PC-3 (cell line): ENCODE results near the gene SLC25A6. TPM values are rescaled to one million over a fixed set of nuclear protein-coding genes. Genes with fewer than 3 reads are reported as not detected.

ENCODE experiments used
- ATAC-seq: fragments of 200-7000 bp; cut with Tn5 transposase; 2 replicates; pipeline ENCODE4 v1.9.1; 2020; ENCODE audit warnings: mild to moderate bottlenecking, moderate library complexity
- BruUV-seq: library from RNA; stranded (reverse); fragments of 400-500 nt; replicated peaks from 2 replicates; lab custom pipeline; 2021; lab: Mats Ljungman, UMichigan
- CTCF ChIA-PET: fragments of 300-600 bp; sonication (Branson Sonifier 250); formaldehyde crosslinking; loops from one replicate; lab custom pipeline; 2022; ENCODE audit warnings: antibody characterized with exemption; lab: Charles Lee
- POLR2A ChIA-PET: fragments of 300-600 bp; sonication (Branson Sonifier 250); formaldehyde crosslinking; loops from one replicate; lab custom pipeline; 2022; ENCODE audit warnings: antibody characterized with exemption; ENCODE audit not compliant: unreplicated experiment; lab: Charles Lee
- DNase-seq: peaks from one replicate; pipeline ENCODE4 v3.0.0-alpha.2; 2015
- H2AFZ ChIP-seq: fragments of 300-600 bp; sonication (generic); 2 replicates; pipeline ENCODE4 v1.6.0; 2016; ENCODE audit warnings: antibody characterized with exemption, low read length
- H3F3A ChIP-seq: fragments of 300-600 bp; sonication (generic); one replicate; pipeline ENCODE4 v1.6.0; 2017; ENCODE audit warnings: antibody characterized with exemption, low read length, control low read depth, mild to moderate bottlenecking; ENCODE audit not compliant: unreplicated experiment
- H3K27ac ChIP-seq: fragments of 300-600 bp; sonication (generic); 2 replicates; pipeline ENCODE4 v1.5.1; 2016; ENCODE audit warnings: mild to moderate bottlenecking, low read length
- H3K27me3 ChIP-seq: fragments of 300-600 bp; sonication (generic); 2 replicates; pipeline ENCODE4 v1.6.1; 2016; ENCODE audit warnings: low read length, mixed read lengths
- H3K36me3 ChIP-seq: fragments of 300-600 bp; sonication (generic); 2 replicates; pipeline ENCODE4 v1.6.1; 2016; ENCODE audit warnings: low read depth, mixed run types, low read length, mixed read lengths
- H3K4me1 ChIP-seq: fragments of 300-600 bp; sonication (generic); 2 replicates; pipeline ENCODE4 v1.5.1; 2016; ENCODE audit warnings: low read length; ENCODE audit not compliant: insufficient read depth
- H3K4me2 ChIP-seq: fragments of 300-600 bp; sonication (generic); 2 replicates; pipeline ENCODE4 v1.6.0; 2016; ENCODE audit warnings: low read length
- H3K4me3 ChIP-seq: fragments of 300-600 bp; sonication (generic); 2 replicates; pipeline ENCODE4 v1.5.1; 2016; ENCODE audit warnings: mild to moderate bottlenecking, low read length, mixed read lengths
- H3K79me2 ChIP-seq: fragments of 300-600 bp; sonication (generic); 2 replicates; pipeline ENCODE4 v1.6.1; 2017; ENCODE audit warnings: low read length, mixed read lengths
- H3K9ac ChIP-seq: fragments of 300-600 bp; sonication (generic); 2 replicates; pipeline ENCODE4 v1.6.0; 2016; ENCODE audit warnings: mild to moderate bottlenecking, low read length
- H3K9me2 ChIP-seq: fragments of 300-600 bp; sonication (generic); replicated peaks from 2 replicates; pipeline ENCODE4 v1.6.1; 2016; ENCODE audit warnings: mixed run types, low read length, mixed read lengths
- H3K9me3 ChIP-seq: fragments of 300-600 bp; sonication (generic); 2 replicates; pipeline ENCODE4 v1.6.1; 2016; ENCODE audit warnings: low read length, mixed read lengths
- H4K20me1 ChIP-seq: fragments of 300-600 bp; sonication (generic); 2 replicates; pipeline ENCODE4 v1.6.1; 2016; ENCODE audit warnings: low read length, mixed read lengths
- EZH2 ChIP-seq: fragments of 300-600 bp; sonication (generic); IDR thresholded peaks from one replicate; pipeline ENCODE4 v1.6.1; 2017; ENCODE audit warnings: antibody characterized with exemption, mild to moderate bottlenecking, low read length; ENCODE audit not compliant: unreplicated experiment
- EZH2phosphoT487 ChIP-seq: fragments of 300-600 bp; sonication (generic); IDR thresholded peaks from 2 replicates; pipeline ENCODE4 v1.6.1; 2018; ENCODE audit warnings: mild to moderate bottlenecking, antibody characterized with exemption, low read length, borderline replicate concordance
- intact Hi-C: fragments of 100-400 bp; cut with micrococcal nuclease; formaldehyde crosslinking; loops from 2 replicates; pipeline ENCODE4 v1.9.0; 2023
- total RNA-seq: library from RNA; depleted of rRNA; stranded (reverse); fragments of >200 nt; gene quantifications from 2 replicates; pipeline ENCODE4 v1.2.3, GENCODE V29; 2014
- TF ChIP-seq, protein P1 (sequence below): fragments of 300-600 bp; sonication (generic); conservative IDR thresholded peaks from 2 replicates; pipeline ENCODE4 v1.5.1; 2017; ENCODE audit warnings: antibody characterized with exemption, low read depth, mild to moderate bottlenecking, low read length

SLC25A6 gene
- total RNA-seq, 1 experiment from 2014 or later: 178 TPM

- H3K27ac ChIP-seq: peak overlapping the region; percentile 50
- H2AFZ ChIP-seq: peak overlapping the region; percentile 43; the same call in 1 of the 2 replicates
- no peaks in the 10 kb centered on the region for H3K9me2 ChIP-seq
- H3K4me2 ChIP-seq: peak overlapping the region; percentile 75
- no peaks in the 10 kb centered on the region for H4K20me1 ChIP-seq
- peak overlapping the region; percentile 12; the same call in 1 of the 2 replicates for H3K9ac ChIP-seq
- ChIA-PET POLR2A (no interaction called here), CTCF (no interaction called here)
- intact Hi-C loops: no loop called here
- H3K9me3 ChIP-seq: no peaks in the 10 kb centered on the region
- H3K36me3 ChIP-seq: peaks cover 8% of the 10 kb centered on the region; the same call in 1 of the 2 replicates
- H3K4me3 ChIP-seq: peak overlapping the region; percentile 50
- DNase-seq (peak; percentile 59), ATAC-seq (peak; percentile 63)
- TF ChIP-seq, protein P1, sequence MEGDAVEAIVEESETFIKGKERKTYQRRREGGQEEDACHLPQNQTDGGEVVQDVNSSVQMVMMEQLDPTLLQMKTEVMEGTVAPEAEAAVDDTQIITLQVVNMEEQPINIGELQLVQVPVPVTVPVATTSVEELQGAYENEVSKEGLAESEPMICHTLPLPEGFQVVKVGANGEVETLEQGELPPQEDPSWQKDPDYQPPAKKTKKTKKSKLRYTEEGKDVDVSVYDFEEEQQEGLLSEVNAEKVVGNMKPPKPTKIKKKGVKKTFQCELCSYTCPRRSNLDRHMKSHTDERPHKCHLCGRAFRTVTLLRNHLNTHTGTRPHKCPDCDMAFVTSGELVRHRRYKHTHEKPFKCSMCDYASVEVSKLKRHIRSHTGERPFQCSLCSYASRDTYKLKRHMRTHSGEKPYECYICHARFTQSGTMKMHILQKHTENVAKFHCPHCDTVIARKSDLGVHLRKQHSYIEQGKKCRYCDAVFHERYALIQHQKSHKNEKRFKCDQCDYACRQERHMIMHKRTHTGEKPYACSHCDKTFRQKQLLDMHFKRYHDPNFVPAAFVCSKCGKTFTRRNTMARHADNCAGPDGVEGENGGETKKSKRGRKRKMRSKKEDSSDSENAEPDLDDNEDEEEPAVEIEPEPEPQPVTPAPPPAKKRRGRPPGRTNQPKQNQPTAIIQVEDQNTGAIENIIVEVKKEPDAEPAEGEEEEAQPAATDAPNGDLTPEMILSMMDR: no peak
- TF ChIP-seq EZH2phosphoT487 (no peak), EZH2 (no peak)
- H3K79me2 ChIP-seq: no peaks in the 10 kb centered on the region
- no TSS peak for BruUV-seq
- H3F3A ChIP-seq: no peaks in the 10 kb centered on the region
- no peaks in the 10 kb centered on the region for H3K27me3 ChIP-seq
- H3K4me1 ChIP-seq: peaks cover 8% of the 10 kb centered on the region; the same call in 1 of the 2 replicates
Observed at GRCh38 chrX:1417921-1418771, 26.2 kb upstream of the SLC25A6 start.

DNA sequence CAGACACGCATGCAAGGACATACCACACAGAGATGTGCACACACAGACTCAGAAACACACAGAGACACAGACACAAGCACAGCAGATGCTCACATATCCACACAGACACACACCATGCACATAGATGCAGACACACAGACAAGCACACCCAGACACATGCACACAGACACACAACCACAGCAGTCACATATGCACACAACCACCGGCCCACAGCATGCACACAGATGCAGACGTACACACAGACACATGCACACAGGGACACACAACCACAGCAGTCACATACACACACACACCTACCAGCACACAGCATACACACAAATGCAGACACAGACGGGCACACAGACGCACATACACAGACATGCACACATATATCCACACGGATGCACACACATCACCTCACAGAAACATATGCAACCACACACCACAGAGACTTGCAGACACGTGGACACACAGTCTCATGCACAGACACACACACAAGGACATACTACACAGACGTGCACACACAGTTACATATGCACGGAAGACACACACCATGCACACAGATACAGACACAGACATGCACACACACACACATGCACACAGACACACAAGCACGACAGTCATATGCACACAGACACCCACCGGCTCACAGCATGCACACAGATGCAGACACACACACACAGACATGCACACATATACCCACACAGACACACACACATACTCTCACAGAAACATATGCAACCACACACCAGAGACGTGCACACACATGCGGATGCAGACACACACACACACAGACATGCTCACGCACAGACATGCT, 25.2 kb upstream of the SLC25A6 start:
- H3K9ac ChIP-seq: no peak overlapping the region
- no peaks in the 10 kb centered on the region for H3K27me3 ChIP-seq
- ChIA-PET CTCF (no interaction called here), POLR2A (no interaction called here)
- peaks cover 8% of the 10 kb centered on the region; the same call in 1 of the 2 replicates for H3K4me1 ChIP-seq
- no TSS peak for BruUV-seq
- ATAC-seq (no peak), DNase-seq (no peak)
- no peak overlapping the region for H3K27ac ChIP-seq
- H3K4me2 ChIP-seq: no peak overlapping the region
- no peak for TF ChIP-seq EZH2phosphoT487
- no peak for TF ChIP-seq EZH2
- TF ChIP-seq, protein P1: no peak
- H3K4me3 ChIP-seq: no peak overlapping the region
- no peaks in the 10 kb centered on the region for H3K79me2 ChIP-seq
- intact Hi-C loops: no loop called here
- no peaks in the 10 kb centered on the region for H4K20me1 ChIP-seq
- H3K9me3 ChIP-seq: no peaks in the 10 kb centered on the region
- no peaks in the 10 kb centered on the region for H3F3A ChIP-seq
- H3K36me3 ChIP-seq: peaks cover 8% of the 10 kb centered on the region; the same call in 1 of the 2 replicates
- H2AFZ ChIP-seq: no peak overlapping the region
- H3K9me2 ChIP-seq: no peaks in the 10 kb centered on the region
